ENCODE data around the gene TAC4. TPM values are rescaled to one million over a fixed set of nuclear protein-coding genes. Genes with fewer than 3 reads are reported as not detected.

TAC4 gene
- total and polyA plus RNA-seq, 2 of the 13 experiments (the other 11 are each of a cell fraction or from before 2014, with no cell fraction given) = not detected

- TF ChIP-seq CSRNP1 (CRISPR knock-in tag; IDR thresholded peaks at IDR 0.05) (peak; percentile 68; the same call in 1 of the 2 replicates), HINFP (CRISPR knock-in tag; IDR thresholded peaks at IDR 0.05; ENCODE audit: low read depth) (peak; percentile 87; the same call in 1 of the 2 replicates), GPBP1L1 (CRISPR knock-in tag; IDR thresholded peaks at IDR 0.05) (no peak), PITX1 (CRISPR knock-in tag; IDR thresholded peaks at IDR 0.05) (peak; percentile 78), HNRNPLL (IDR thresholded peaks at IDR 0.05; ENCODE audit: low read depth, low read length, poor library complexity, severe bottlenecking) (peak; percentile 62), TCF12 (IDR thresholded peaks at IDR 0.05) (no peak), TCF12 (CRISPR knock-in tag; IDR thresholded peaks at IDR 0.05) (no peak; the same call in 1 of the 2 replicates), NR1H2 (CRISPR knock-in tag; IDR thresholded peaks at IDR 0.05; ENCODE audit: borderline replicate concordance, low read depth) (no peak), ZNF615 (CRISPR knock-in tag; IDR thresholded peaks at IDR 0.05; ENCODE audit: borderline replicate concordance) (no peak), BRCA1 (CRISPR knock-in tag; IDR thresholded peaks at IDR 0.05) (0 out of 2 replicates have a peak, but pooled peaks have one; percentile 37), ATRX (CRISPR knock-in tag; IDR thresholded peaks at IDR 0.05; ENCODE audit: borderline replicate concordance) (no peak), ZNF549 (CRISPR knock-in tag; IDR thresholded peaks at IDR 0.05) (no peak), MAFK (conservative IDR thresholded peaks at IDR 0.05 in 1 of 2, IDR thresholded peaks at IDR 0.05 in 1 of 2; ENCODE audit: low read length in 2 of 2) (no peak), ZEB1 (IDR thresholded peaks at IDR 0.05; ENCODE audit: insufficient replicate concordance, low read depth) (peak; percentile 27), ZBTB1 (CRISPR knock-in tag; IDR thresholded peaks at IDR 0.05; ENCODE audit: borderline replicate concordance) (no peak), SNAI1 (CRISPR knock-in tag; IDR thresholded peaks at IDR 0.05; ENCODE audit: borderline replicate concordance) (no peak; the same call in 1 of the 2 replicates), ZBTB14 (CRISPR knock-in tag; IDR thresholded peaks at IDR 0.05) (0 out of 2 replicates have a peak, but pooled peaks have one; percentile 25), HDAC6 (IDR thresholded peaks at IDR 0.05; ENCODE audit: low read depth, low read length) (no peak), POLR2A (IDR thresholded peaks at IDR 0.05; ENCODE audit: insufficient read depth in 1 of 2, low read depth in 2 of 2, low read length in 2 of 2) (peak; percentile 94 to 99), BRD4 (CRISPR knock-in tag; IDR thresholded peaks at IDR 0.05) (peak; percentile 95), WIZ (CRISPR knock-in tag; IDR thresholded peaks at IDR 0.05) (peak; percentile 80; the same call in 1 of the 2 replicates), MAFG (CRISPR knock-in tag; IDR thresholded peaks at IDR 0.05) (no peak), SAP130 (CRISPR knock-in tag; IDR thresholded peaks at IDR 0.05; ENCODE audit: low read depth) (peak; percentile 89), KLF12 (CRISPR knock-in tag; IDR thresholded peaks at IDR 0.05; ENCODE audit: borderline replicate concordance) (no peak; the same call in 1 of the 2 replicates), NBN (conservative IDR thresholded peaks at IDR 0.05) (no peak), RELA (CRISPR knock-in tag; IDR thresholded peaks at IDR 0.05) (0 out of 2 replicates have a peak, but pooled peaks have one; percentile 59)
Observed at GRCh38 chr17:49788478-49789242, 59.2 kb downstream of the TAC4 start, which contains the start of gene KAT7 (continued).

Data from HepG2 (cell line).